Astrocyte of the spinal cord (primary cell): Measurements from ENCODE around the gene ADAMTSL3.
A peak's percentile ranks its signal among the peaks of the same experiment; 100 is the strongest.

Experiments
- DNase-seq: peaks from one replicate; pipeline ENCODE4 v3.0.0; 2011; ENCODE audit warnings: low read depth, low spot score
- H3K4me3 ChIP-seq: 2 replicates; pipeline ENCODE4 v1.5.1; 2011; ENCODE audit warnings: low read depth, mild to moderate bottlenecking, low read length, moderate library complexity
- in situ Hi-C: cut with HindIII; loops from 2 replicates; pipeline ENCODE4 v1.10.0; 2017; ENCODE audit warnings: low sequenced_read_pairs
- TF ChIP-seq, protein P1 (sequence below): IDR thresholded peaks from 2 replicates; pipeline ENCODE4 v1.5.1; 2012; ENCODE audit warnings: low read depth, mild to moderate bottlenecking, low read length, inconsistent platforms

The ADAMTSL3 gene

DNA sequence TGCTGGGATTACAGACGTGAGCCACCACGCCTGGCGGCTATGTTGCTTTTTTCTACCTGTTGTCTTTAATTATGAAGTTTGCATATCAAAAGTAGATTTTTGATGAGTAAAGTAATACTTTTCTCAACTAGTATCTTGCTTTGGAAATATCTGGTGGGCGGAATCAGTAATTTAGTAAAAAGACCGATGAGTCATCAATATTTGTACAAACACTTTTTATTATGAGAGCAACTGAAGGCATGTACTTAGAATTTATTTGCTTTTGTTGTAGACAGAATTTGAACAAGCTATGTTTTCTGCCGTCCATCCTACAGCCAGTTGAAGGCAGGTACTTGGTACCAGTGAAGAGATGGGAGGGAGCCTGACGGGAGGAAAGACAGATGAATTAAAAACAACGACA is 164.7 kb downstream of the ADAMTSL3 start:
- no peak overlapping the region for H3K4me3 ChIP-seq
- no peak for DNase-seq
- TF ChIP-seq, protein P1, sequence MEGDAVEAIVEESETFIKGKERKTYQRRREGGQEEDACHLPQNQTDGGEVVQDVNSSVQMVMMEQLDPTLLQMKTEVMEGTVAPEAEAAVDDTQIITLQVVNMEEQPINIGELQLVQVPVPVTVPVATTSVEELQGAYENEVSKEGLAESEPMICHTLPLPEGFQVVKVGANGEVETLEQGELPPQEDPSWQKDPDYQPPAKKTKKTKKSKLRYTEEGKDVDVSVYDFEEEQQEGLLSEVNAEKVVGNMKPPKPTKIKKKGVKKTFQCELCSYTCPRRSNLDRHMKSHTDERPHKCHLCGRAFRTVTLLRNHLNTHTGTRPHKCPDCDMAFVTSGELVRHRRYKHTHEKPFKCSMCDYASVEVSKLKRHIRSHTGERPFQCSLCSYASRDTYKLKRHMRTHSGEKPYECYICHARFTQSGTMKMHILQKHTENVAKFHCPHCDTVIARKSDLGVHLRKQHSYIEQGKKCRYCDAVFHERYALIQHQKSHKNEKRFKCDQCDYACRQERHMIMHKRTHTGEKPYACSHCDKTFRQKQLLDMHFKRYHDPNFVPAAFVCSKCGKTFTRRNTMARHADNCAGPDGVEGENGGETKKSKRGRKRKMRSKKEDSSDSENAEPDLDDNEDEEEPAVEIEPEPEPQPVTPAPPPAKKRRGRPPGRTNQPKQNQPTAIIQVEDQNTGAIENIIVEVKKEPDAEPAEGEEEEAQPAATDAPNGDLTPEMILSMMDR: no peak
- in situ Hi-C loops: no loop called here

DNA sequence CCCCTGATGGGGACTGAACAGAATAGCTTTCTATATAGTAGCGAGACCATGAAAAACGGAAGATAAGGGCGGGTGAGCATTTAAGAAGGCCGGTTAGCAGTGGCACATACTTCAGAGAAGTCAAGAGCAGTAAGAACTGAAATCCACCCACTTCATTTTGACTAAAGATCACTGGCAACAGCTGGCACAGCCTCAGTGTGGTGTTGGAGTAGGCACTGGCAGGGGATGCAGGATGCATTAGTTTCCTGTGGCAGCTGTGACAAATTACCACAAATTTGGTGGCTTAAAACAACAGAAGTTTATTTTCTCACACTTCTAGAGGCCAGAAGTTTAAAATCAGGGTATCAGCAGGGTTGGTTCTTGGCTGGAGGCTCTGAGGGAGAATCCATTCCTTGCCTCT is 176.5 kb downstream of the ADAMTSL3 start:
- in situ Hi-C loops: no loop called here
- DNase-seq: no peak
- TF ChIP-seq, protein P1: no peak
- H3K4me3 ChIP-seq: no peak overlapping the region

DNA sequence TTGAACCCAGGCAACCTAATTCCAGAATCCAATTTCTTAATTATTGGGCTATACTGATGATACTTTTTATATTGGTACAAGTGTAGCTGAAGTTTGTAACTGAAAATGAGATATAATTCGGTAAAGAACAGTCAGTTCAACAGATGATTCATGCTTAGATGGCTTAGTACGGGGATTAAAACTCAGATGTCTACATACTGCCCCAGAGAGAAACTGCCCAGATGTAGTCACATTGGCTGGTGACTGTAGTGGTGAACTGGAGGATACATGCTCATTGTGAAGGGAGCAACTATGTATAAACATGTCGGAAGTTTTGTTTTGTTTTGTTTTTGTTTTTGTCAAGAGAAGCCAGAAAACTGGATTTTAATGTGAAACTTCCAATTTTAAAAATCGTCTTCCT is 179.6 kb downstream of the ADAMTSL3 start:
- H3K4me3 ChIP-seq: no peak overlapping the region
- in situ Hi-C loops: no loop called here
- no peak for DNase-seq
- TF ChIP-seq, protein P1: no peak

DNA sequence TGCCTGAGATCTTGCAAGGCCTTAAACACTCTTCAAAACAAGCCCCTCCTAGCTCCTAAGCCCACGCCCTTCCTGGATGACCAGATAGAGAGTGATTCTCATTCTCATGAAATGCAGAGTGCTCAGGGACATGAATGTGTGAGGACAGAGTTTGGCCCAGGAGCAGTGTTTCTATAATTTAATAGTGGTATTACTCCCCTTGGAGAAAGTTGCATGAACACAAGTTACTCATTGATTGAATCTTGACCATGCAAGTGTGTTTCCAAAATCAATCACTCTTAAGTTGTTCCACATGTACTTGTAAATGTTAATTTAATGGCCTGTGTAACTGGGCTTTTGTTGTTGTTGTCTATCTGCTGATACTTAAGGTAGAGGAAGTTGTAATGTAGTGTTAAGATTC is 181.6 kb downstream of the ADAMTSL3 start:
- in situ Hi-C loops: no loop called here
- H3K4me3 ChIP-seq: no peak overlapping the region
- TF ChIP-seq, protein P1: no peak
- DNase-seq: no peak

DNA sequence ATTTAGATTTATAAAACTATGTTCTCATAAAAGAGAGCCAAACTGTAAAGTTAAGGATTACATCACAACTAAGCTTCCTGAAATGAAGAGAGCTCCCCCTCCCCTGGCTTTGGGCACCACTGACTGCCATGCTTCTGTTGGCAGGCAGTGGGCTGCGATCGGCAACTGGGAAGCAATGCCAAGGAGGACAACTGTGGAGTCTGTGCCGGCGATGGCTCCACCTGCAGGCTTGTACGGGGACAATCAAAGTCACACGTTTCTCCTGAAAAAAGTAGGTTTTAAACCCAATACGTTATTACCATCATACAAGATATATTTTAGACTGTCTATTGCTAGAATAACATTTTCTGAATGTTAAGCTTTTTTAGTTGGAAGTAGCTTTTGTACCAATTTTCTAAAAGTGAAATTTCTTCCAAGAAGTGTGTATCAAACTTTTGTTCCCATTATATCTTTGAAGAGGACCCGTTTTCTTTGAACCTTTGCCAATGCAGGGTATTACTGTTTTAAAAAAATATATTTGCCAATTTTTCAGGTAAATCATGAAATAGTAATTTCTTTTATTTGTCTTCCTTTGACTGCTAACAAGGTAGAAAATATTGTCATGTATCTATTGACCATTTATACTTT is 184.1 kb downstream of the ADAMTSL3 start:
- DNase-seq: no peak
- TF ChIP-seq, protein P1: peak; percentile 59
- H3K4me3 ChIP-seq: no peak overlapping the region
- in situ Hi-C loops: no loop called here

DNA sequence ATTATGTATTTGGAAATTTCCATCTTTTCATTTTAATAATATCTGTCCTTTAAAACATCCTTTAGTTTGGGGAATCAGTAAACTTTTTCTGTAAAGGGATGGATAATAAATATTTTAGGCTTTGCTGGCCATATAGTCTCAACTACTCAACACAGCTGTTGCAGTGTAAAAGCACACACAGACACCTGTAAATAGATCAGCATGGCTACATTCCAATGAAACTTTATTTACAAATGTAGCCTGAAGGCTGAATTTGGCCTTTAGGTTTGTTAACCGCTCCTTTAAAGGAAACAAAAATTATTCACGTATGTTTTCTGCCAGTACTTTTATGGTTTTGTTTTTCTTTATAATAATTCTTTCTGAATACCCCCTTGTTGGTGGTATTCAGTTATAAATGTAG is 184.8 kb downstream of the ADAMTSL3 start:
- no peak overlapping the region for H3K4me3 ChIP-seq
- TF ChIP-seq, protein P1: no peak
- in situ Hi-C loops: no loop called here
- DNase-seq: no peak
